ENCODE results near the gene ARHGEF39. TPM values are rescaled to one million over a fixed set of nuclear protein-coding genes. Genes with fewer than 3 reads are reported as not detected.

The ARHGEF39 gene
- total and polyA plus RNA-seq, 10 of the 15 experiments (the other 5 are each of a cell fraction or from before 2014, with no cell fraction given) = 2.0 to 28.9 (median 13.2) TPM

DNA sequence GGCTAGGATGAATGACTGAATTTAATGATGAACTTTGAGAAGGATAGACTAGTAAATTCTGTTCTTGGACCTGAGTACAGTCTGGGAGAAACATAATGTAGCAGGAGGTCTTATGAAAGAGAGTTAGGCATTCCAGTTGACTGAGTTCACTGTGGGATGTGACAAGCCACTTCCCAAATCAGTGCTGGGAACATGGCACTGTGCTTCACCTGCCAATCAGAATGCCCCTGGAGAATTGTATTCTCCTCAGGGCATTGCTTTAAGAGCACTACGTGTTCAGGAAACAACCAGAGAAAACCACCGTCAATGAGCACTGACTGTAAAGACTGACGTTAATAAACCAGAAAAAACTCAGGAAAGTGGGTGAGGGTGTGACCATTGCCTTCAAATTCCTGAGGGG, 5.7 kb downstream of the ARHGEF39 start (continued):
- TF ChIP-seq, protein P1, sequence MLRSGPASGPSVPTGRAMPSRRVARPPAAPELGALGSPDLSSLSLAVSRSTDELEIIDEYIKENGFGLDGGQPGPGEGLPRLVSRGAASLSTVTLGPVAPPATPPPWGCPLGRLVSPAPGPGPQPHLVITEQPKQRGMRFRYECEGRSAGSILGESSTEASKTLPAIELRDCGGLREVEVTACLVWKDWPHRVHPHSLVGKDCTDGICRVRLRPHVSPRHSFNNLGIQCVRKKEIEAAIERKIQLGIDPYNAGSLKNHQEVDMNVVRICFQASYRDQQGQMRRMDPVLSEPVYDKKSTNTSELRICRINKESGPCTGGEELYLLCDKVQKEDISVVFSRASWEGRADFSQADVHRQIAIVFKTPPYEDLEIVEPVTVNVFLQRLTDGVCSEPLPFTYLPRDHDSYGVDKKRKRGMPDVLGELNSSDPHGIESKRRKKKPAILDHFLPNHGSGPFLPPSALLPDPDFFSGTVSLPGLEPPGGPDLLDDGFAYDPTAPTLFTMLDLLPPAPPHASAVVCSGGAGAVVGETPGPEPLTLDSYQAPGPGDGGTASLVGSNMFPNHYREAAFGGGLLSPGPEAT (IDR thresholded peaks at IDR 0.05; ENCODE audit: low read depth) = 0 out of 2 replicates have a peak, but pooled peaks have one; percentile 23
- peak; percentile 89 for TF ChIP-seq MEF2B (IDR thresholded peaks at IDR 0.05; ENCODE audit: partially characterized antibody, poor library complexity, severe bottlenecking)
- TF ChIP-seq IKZF2 (IDR thresholded peaks at IDR 0.05) = 0 out of 4 replicates have a peak, but pooled peaks of 1 of the 2 experiments have one; percentile 22

DNA sequence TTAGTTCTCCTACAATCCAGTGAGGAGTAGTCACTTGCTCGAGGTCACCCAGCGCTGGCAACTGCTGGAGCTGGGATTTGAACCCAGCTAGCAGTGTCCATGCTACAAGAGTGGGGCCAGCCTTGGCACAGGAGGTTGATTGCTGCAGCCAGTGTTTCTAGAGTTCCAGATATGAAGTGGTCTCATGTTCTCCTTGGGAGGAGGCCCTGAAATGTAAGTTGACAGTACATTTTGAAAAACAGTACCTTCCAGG, 6.1 kb downstream of the ARHGEF39 start:
- H3K4me1 ChIP-seq (ENCODE audit: control insufficient read depth, insufficient read depth, low read length) = peaks cover 32% of the 10 kb centered on the region
- H4K20me1 ChIP-seq (ENCODE audit: control insufficient read depth, insufficient read depth) = no peaks in the 10 kb centered on the region
- TF ChIP-seq IKZF2 (IDR thresholded peaks at IDR 0.05) (no peak), ZBED1 (IDR thresholded peaks at IDR 0.05; ENCODE audit: borderline replicate concordance) (no peak), TARDBP (IDR thresholded peaks at IDR 0.05; ENCODE audit: borderline replicate concordance) (no peak), IRF4 (IDR thresholded peaks at IDR 0.05; ENCODE audit: low read depth, low read length) (no peak)
- TF ChIP-seq, protein P2, sequence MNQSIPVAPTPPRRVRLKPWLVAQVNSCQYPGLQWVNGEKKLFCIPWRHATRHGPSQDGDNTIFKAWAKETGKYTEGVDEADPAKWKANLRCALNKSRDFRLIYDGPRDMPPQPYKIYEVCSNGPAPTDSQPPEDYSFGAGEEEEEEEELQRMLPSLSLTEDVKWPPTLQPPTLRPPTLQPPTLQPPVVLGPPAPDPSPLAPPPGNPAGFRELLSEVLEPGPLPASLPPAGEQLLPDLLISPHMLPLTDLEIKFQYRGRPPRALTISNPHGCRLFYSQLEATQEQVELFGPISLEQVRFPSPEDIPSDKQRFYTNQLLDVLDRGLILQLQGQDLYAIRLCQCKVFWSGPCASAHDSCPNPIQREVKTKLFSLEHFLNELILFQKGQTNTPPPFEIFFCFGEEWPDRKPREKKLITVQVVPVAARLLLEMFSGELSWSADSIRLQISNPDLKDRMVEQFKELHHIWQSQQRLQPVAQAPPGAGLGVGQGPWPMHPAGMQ (IDR thresholded peaks at IDR 0.05; ENCODE audit: borderline replicate concordance) = no peak
- H3K9ac ChIP-seq (ENCODE audit: control insufficient read depth, insufficient read depth, low read length) = peak overlapping the region; percentile 78
- 0% methylated on average over 2 of the region's 2 CpGs for WGBS (ENCODE audit: insufficient coverage, insufficient replicate concordance, low lambda C conversion rate, missing lambda C conversion rate)
- in situ Hi-C loops (cut with MboI) (no loop called here), intact Hi-C loops (cut with micrococcal nuclease; ENCODE audit: unreplicated experiment) (loop anchor here (1.0 to 10.0 kb wide), 3 partner anchors 55 to 166 kb away; partner anchors contain the start of genes FAM221B and TMEM8B)
- no peaks in the 10 kb centered on the region for H3K27me3 ChIP-seq (replicated peaks in 1 of 2; ENCODE audit: control insufficient read depth in 2 of 2, insufficient read depth in 2 of 2, low read length in 1 of 2)
- peak overlapping the region; percentile 90 for H3K27ac ChIP-seq (ENCODE audit: control insufficient read depth, insufficient read depth)
- no TSS peak for BruUV-seq (replicated peaks)
- no peak for FAIRE-seq
- CTCF ChIA-PET = interaction anchor here (0.5 to 13.5 kb wide), 16 partner anchors 11 to 224 kb away, joined by 3 to 227 read pairs (median 6); partner anchors contain the start of genes CREB3, GBA2, RGP1 and TLN1
- RAD21 ChIA-PET (ENCODE audit: unreplicated experiment) = interaction anchor here (0.8 to 5.2 kb wide), 11 partner anchors 11 to 543 kb away, joined by 3 to 60 read pairs (median 6); partner anchors contain the start of genes ATOSB, CREB3, TESK1 and TLN1
- ATAC-seq = peak; percentile 4
- peak overlapping the region; percentile 95 for H3K4me2 ChIP-seq (ENCODE audit: control insufficient read depth, insufficient read depth)
- H2AFZ ChIP-seq (ENCODE audit: control insufficient read depth, low read depth, low read length) = peak overlapping the region; percentile 64; the same call in 1 of the 2 replicates
- peaks cover 30% of the 10 kb centered on the region for H3K79me2 ChIP-seq (ENCODE audit: control insufficient read depth, insufficient read depth, low read length)
- H3K4me3 ChIP-seq = peak overlapping the region; percentile 85
- no peaks in the 10 kb centered on the region for H3K9me3 ChIP-seq (replicated peaks; ENCODE audit: control insufficient read depth, insufficient read depth, low read length)
- peaks cover 6 to 9% of the 10 kb centered on the region in 2 experiments; a peak in 3 of 4 replicates for H3K36me3 ChIP-seq (ENCODE audit: control insufficient read depth in 2 of 2, insufficient read depth in 2 of 2, low read length in 1 of 2)
- no peak for DNase-seq (ENCODE audit: low read depth, low spot score)
- SMC1A ChIA-PET (ENCODE audit: uncharacterized antibody, unreplicated experiment) = interaction anchor here (0.8 to 12.5 kb wide), 9 partner anchors 12 to 224 kb away, joined by 3 to 145 read pairs (median 3); partner anchors contain the start of genes CREB3, SIT1 and TLN1
- POLR2A ChIA-PET = interaction anchor here (0.9 to 10.9 kb wide), 9 partner anchors 10 to 119 kb away, joined by 3 to 163 read pairs (median 7); partner anchors contain the start of genes CD72, CREB3, SIT1 and TESK1
